GM12878 (cell line): ENCODE measurements around the gene ADGRG1. TPM values are rescaled to one million over a fixed set of nuclear protein-coding genes. Genes with fewer than 3 reads are reported as not detected.

Experiments
- BRCA1 ChIP-seq: IDR thresholded peaks from 2 replicates; pipeline ENCODE4 v1.6.1; 2011; ENCODE audit warnings: low read depth, low read length, improper control_type of control experiment
- CBX5 ChIP-seq: sonication (generic); IDR thresholded peaks from 2 replicates; pipeline ENCODE4 v1.6.1; 2016; ENCODE audit warnings: low read depth, moderate library complexity, mild to moderate bottlenecking, inconsistent platforms
- CEBPB ChIP-seq, 2 experiments: fragments of 150-350 bp in 1 of 2; IDR thresholded peaks; 2 replicates each; pipeline ENCODE4 v1.6.1; 2012 to 2014; ENCODE audit warnings: low read depth in 2 of 2, low read length in 2 of 2, borderline replicate concordance in 1 of 2, inconsistent platforms in 1 of 2
- CTCF ChIP-seq, 3 experiments: IDR thresholded peaks in 2 of 3; conservative IDR thresholded peaks in 1 of 3; 2 replicates each; pipeline ENCODE4 v1.5.1; 2011; ENCODE audit warnings: low read depth in 3 of 3, low read length in 3 of 3, mild to moderate bottlenecking in 3 of 3, control low read depth in 2 of 3, moderate library complexity in 2 of 3, inconsistent platforms in 1 of 3, mixed read lengths in 1 of 3; ENCODE audit not compliant: control insufficient read depth in 2 of 3, insufficient read depth in 1 of 3; ENCODE audit errors: extremely low read depth in 1 of 3
- DPF2 ChIP-seq: fragments of 450-650 bp; IDR thresholded peaks from 2 replicates; pipeline ENCODE4 v1.6.1; 2017; ENCODE audit warnings: mild to moderate bottlenecking
- IKZF1 ChIP-seq: fragments of 450-650 bp; conservative IDR thresholded peaks from 2 replicates; pipeline ENCODE4 v1.6.1; 2017; ENCODE audit warnings: antibody characterized with exemption, mild to moderate bottlenecking
- JUNB ChIP-seq: IDR thresholded peaks from 2 replicates; pipeline ENCODE4 v1.6.1; 2016; ENCODE audit warnings: antibody characterized with exemption, mild to moderate bottlenecking
- MYC ChIP-seq: IDR thresholded peaks from 2 replicates; pipeline ENCODE4 v1.6.1; 2011; ENCODE audit warnings: mild to moderate bottlenecking, low read length, moderate library complexity, inconsistent platforms; ENCODE audit not compliant: insufficient read depth, insufficient replicate concordance, insufficient read length, severe bottlenecking
- NFXL1 ChIP-seq: fragments of 450-650 bp; IDR thresholded peaks from 2 replicates; pipeline ENCODE4 v1.6.1; 2017; ENCODE audit warnings: antibody characterized with exemption, mild to moderate bottlenecking, borderline replicate concordance
- POLR2AphosphoS5 ChIP-seq: IDR thresholded peaks from 2 replicates; pipeline ENCODE4 v1.6.1; 2011; ENCODE audit warnings: mild to moderate bottlenecking, low read length, inconsistent platforms
- RAD21 ChIP-seq: IDR thresholded peaks from 2 replicates; pipeline ENCODE4 v1.6.1; 2011; ENCODE audit warnings: mild to moderate bottlenecking, low read depth, low read length, moderate library complexity; ENCODE audit not compliant: insufficient read depth
- REST ChIP-seq: IDR thresholded peaks from 2 replicates; pipeline ENCODE4 v1.6.1; 2012; ENCODE audit warnings: mild to moderate bottlenecking, low read depth, low read length
- TCF12 ChIP-seq: IDR thresholded peaks from 2 replicates; pipeline ENCODE4 v1.6.1; 2011; ENCODE audit warnings: low read depth, mild to moderate bottlenecking, low read length
- ZBED1 ChIP-seq: IDR thresholded peaks from 2 replicates; pipeline ENCODE4 v1.6.1; 2016; ENCODE audit warnings: borderline replicate concordance
- ZNF207 ChIP-seq: fragments of 450-650 bp; IDR thresholded peaks from 2 replicates; pipeline ENCODE4 v1.6.1; 2014; ENCODE audit warnings: antibody characterized with exemption, mild to moderate bottlenecking, borderline replicate concordance
- ZNF217 ChIP-seq: fragments of 450-650 bp; IDR thresholded peaks from 2 replicates; pipeline ENCODE4 v1.6.1; 2017; ENCODE audit warnings: antibody characterized with exemption, mild to moderate bottlenecking
- ZNF687 ChIP-seq: fragments of 450-650 bp; IDR thresholded peaks from 2 replicates; pipeline ENCODE4 v1.6.1; 2017; ENCODE audit warnings: mild to moderate bottlenecking, moderate library complexity
- polyA plus RNA-seq, 11 experiments: library from polyadenylated mRNA; depleted of rRNA in 4 of 11; unstranded in 6 of 11; stranded (reverse) in 5 of 11; fragments of >200 nt; fragmentation: Nextera tagmentation in 4 of 11; fragmentation: Illumina TruSeq in 1 of 11; extraction: Ambion mirVana in 4 of 11; extraction: Trizol in 1 of 11; gene quantifications; 1 replicate in 1 of 11; 2 replicates in 10 of 11; pipeline versions ENCODE4 v1.2.1 to v1.2.3, GENCODE V29; 2011 to 2016; ENCODE audit warnings: inconsistent platforms in 2 of 11, missing spikeins in 2 of 11, low read depth in 1 of 11
- total RNA-seq, 4 experiments: library from RNA; depleted of rRNA in 3 of 4; stranded (reverse); fragments of >200 nt in 3 of 4; fragmentation: Illumina TruSeq in 1 of 4; extraction: Trizol in 1 of 4; gene quantifications; 2 replicates each; pipeline versions ENCODE4 v1.2.1 to v1.2.3, GENCODE V29; 2013 to 2021

The ADGRG1 gene
- total and polyA plus RNA-seq, 10 of the 15 experiments (the other 5 are each of a cell fraction or from before 2014, with no cell fraction given), result 0.07 to 2.0 (median 0.75) TPM

GRCh38 chr16:57609541-57610401 lies 18.7 kb upstream of the ADGRG1 start (continued):
- TF ChIP-seq REST, result no peak
- peak; percentile 86 for TF ChIP-seq CBX5
- peak in 1 of 2 experiments; percentile 74; a peak in 1 of 4 replicates for TF ChIP-seq CEBPB (IDR thresholded peaks at IDR 0.05; ENCODE audit: borderline replicate concordance in 1 of 2, low read depth in 2 of 2, low read length in 2 of 2)
- no peak; the same call in 1 of the 2 replicates for TF ChIP-seq ZNF207
- TF ChIP-seq IKZF1, result peak; percentile 64
- TF ChIP-seq ZNF687, result peak; percentile 43; the same call in 1 of the 2 replicates
- peak; percentile 79 for TF ChIP-seq DPF2
- TF ChIP-seq JUNB, result peak; percentile 84
- peak; percentile 40 to 55 (median 41); a peak in 4 of 6 replicates for TF ChIP-seq CTCF (IDR thresholded peaks at IDR 0.05 in 2 of 3, conservative IDR thresholded peaks at IDR 0.05 in 1 of 3; ENCODE audit: control insufficient read depth in 2 of 3, extremely low read depth in 1 of 3, insufficient read depth in 1 of 3, low read depth in 3 of 3, low read length in 3 of 3)
- 0 out of 2 replicates have a peak, but pooled peaks have one; percentile 56 for TF ChIP-seq ZNF217
- TF ChIP-seq TCF12, result peak; percentile 100
- no peak for TF ChIP-seq BRCA1
- TF ChIP-seq ZBED1, result peak; percentile 95
- TF ChIP-seq RAD21, result peak; percentile 67
- peak; percentile 45 for TF ChIP-seq POLR2AphosphoS5
- TF ChIP-seq NFXL1, result no peak
- no peak for TF ChIP-seq MYC
- TF ChIP-seq, all 136 proteins: peak for 57
